H1 (cell line): ENCODE results near the gene PPAN. TPM values are rescaled to one million over a fixed set of nuclear protein-coding genes. Genes with fewer than 3 reads are reported as not detected.

Source experiments
- CTCF ChIA-PET: fragments of 300-600 bp; sonication (Branson Sonifier 250); formaldehyde crosslinking; loops from one replicate; lab custom pipeline; 2021; ENCODE audit not compliant: partially characterized antibody; lab: Charles Lee
- POLR2A ChIA-PET: fragments of 300-600 bp; sonication (Branson Sonifier 250); formaldehyde crosslinking; loops from one replicate; lab custom pipeline; 2021; ENCODE audit warnings: inconsistent platforms; ENCODE audit not compliant: partially characterized antibody; lab: Charles Lee
- DNase-seq, 2 experiments: peaks; one replicate each; pipeline versions ENCODE4 v3.0.0 to v3.0.0-alpha.2; 2010 to 2022; ENCODE audit warnings: low spot score in 2 of 2, low read depth in 1 of 2, mixed read lengths in 1 of 2
- FAIRE-seq: peaks from 2 replicates; lab custom pipeline; 2011; peaks lifted over from hg19 to GRCh38; lab: Jason Lieb, UNC
- H2AFZ ChIP-seq: 2 replicates; pipeline ENCODE4 v1.8.1; 2012; ENCODE audit warnings: low read length, inconsistent platforms
- H2AK5ac ChIP-seq: 2 replicates; pipeline ENCODE4 v1.6.1; 2013; ENCODE audit warnings: low read depth, low read length
- H2BK120ac ChIP-seq: replicated peaks from 2 replicates; pipeline ENCODE3; 2013; ENCODE audit warnings: low read depth, low read length, inconsistent platforms
- H2BK12ac ChIP-seq: 2 replicates; pipeline ENCODE4 v1.6.1; 2013; ENCODE audit warnings: low read depth, low read length
- H2BK15ac ChIP-seq: 2 replicates; pipeline ENCODE4 v1.6.1; 2013; ENCODE audit warnings: low read length
- H2BK20ac ChIP-seq: 2 replicates; pipeline ENCODE4 v1.6.1; 2013; ENCODE audit warnings: low read length
- H2BK5ac ChIP-seq: 2 replicates; pipeline ENCODE4 v1.6.1; 2013; ENCODE audit warnings: low read depth, low read length
- H3K14ac ChIP-seq: 2 replicates; pipeline ENCODE4 v1.6.1; 2013; ENCODE audit warnings: inconsistent platforms; ENCODE audit not compliant: insufficient read length
- H3K18ac ChIP-seq: 2 replicates; pipeline ENCODE4 v1.6.1; 2013; ENCODE audit warnings: low read length; ENCODE audit errors: extremely low read depth
- H3K23ac ChIP-seq: 2 replicates; pipeline ENCODE4 v1.6.1; 2013; ENCODE audit warnings: inconsistent platforms; ENCODE audit not compliant: insufficient read length
- H3K23me2 ChIP-seq: 2 replicates; pipeline ENCODE4 v1.6.1; 2013; ENCODE audit warnings: low read depth, low read length
- H3K27ac ChIP-seq: 2 replicates; pipeline ENCODE4 v1.6.1; 2011; ENCODE audit warnings: low read depth, low read length, inconsistent platforms
- H3K27me3 ChIP-seq, 4 experiments: replicated peaks in 1 of 4; 1 replicate in 1 of 4; 2 replicates in 3 of 4; pipeline versions ENCODE4 v1.6.1 to v1.8.1; 2011 to 2013; ENCODE audit warnings: low read length in 3 of 4, mild to moderate bottlenecking in 3 of 4, inconsistent platforms in 2 of 4, mixed read lengths in 2 of 4, moderate library complexity in 1 of 4; ENCODE audit not compliant: control insufficient read depth in 3 of 4, insufficient read depth in 3 of 4; ENCODE audit errors: extremely low read depth in 1 of 4
- H3K36me3 ChIP-seq, 4 experiments: 2 replicates each; pipeline versions ENCODE4 v1.6.1 to v1.8.1; 2011 to 2013; ENCODE audit warnings: mild to moderate bottlenecking in 4 of 4, low read length in 3 of 4, moderate library complexity in 2 of 4, control low read depth in 1 of 4, inconsistent platforms in 1 of 4; ENCODE audit not compliant: insufficient read depth in 4 of 4, control insufficient read depth in 2 of 4
- H3K4ac ChIP-seq: replicated peaks from 2 replicates; pipeline ENCODE3; 2013; ENCODE audit warnings: low read length, low read depth, mixed read lengths, inconsistent platforms; ENCODE audit not compliant: insufficient read length
- H3K4me1 ChIP-seq, 4 experiments: replicated peaks in 1 of 4; 1 replicate in 1 of 4; 2 replicates in 3 of 4; pipeline versions ENCODE4 v1.6.1 to v1.8.1; 2011 to 2013; ENCODE audit warnings: low read length in 3 of 4, inconsistent platforms in 2 of 4, mixed read lengths in 1 of 4; ENCODE audit not compliant: insufficient read depth in 4 of 4, control insufficient read depth in 3 of 4
- H3K4me2 ChIP-seq, 2 experiments: 2 replicates each; pipeline versions ENCODE4 v1.6.1 to v1.8.1; 2011 to 2013; ENCODE audit warnings: low read depth in 2 of 2, low read length in 2 of 2, control low read depth in 1 of 2, inconsistent platforms in 1 of 2, mild to moderate bottlenecking in 1 of 2; ENCODE audit not compliant: insufficient read depth in 1 of 2
- H3K4me3 ChIP-seq, 4 experiments: fragments of 200-600, 300-600 bp in 1 of 4; sonication (generic), shearing (Covaris generic), sonication (Bioruptor Twin) in 1 of 4; 2 replicates each; pipeline versions ENCODE4 v1.5.1 to v1.8.1; 2011 to 2016; ENCODE audit warnings: low read length in 4 of 4, low read depth in 3 of 4, control low read depth in 2 of 4, inconsistent platforms in 2 of 4, mild to moderate bottlenecking in 2 of 4, mixed read lengths in 1 of 4, moderate library complexity in 1 of 4; ENCODE audit not compliant: insufficient read depth in 2 of 4; ENCODE audit errors: extremely low read depth in 1 of 4
- H3K56ac ChIP-seq: replicated peaks from 2 replicates; pipeline ENCODE3; 2013; ENCODE audit warnings: low read depth, mild to moderate bottlenecking, mixed read lengths, low read length, inconsistent platforms; ENCODE audit not compliant: insufficient read length
- H3K79me1 ChIP-seq: 2 replicates; pipeline ENCODE4 v1.6.1; 2013; ENCODE audit warnings: low read depth, low read length, control low read depth
- H3K79me2 ChIP-seq, 2 experiments: 2 replicates each; pipeline versions ENCODE4 v1.6.1 to v1.8.1; 2012 to 2013; ENCODE audit warnings: low read length in 2 of 2, mild to moderate bottlenecking in 2 of 2, inconsistent platforms in 1 of 2; ENCODE audit not compliant: insufficient read depth in 2 of 2, control insufficient read depth in 1 of 2
- H3K9ac ChIP-seq, 4 experiments: replicated peaks in 1 of 4; 1 replicate in 1 of 4; 2 replicates in 3 of 4; pipeline versions ENCODE4 v1.6.1 to v1.8.1; 2011 to 2013; ENCODE audit warnings: low read depth in 3 of 4, low read length in 3 of 4, control low read depth in 2 of 4, mild to moderate bottlenecking in 2 of 4, moderate library complexity in 2 of 4, inconsistent platforms in 1 of 4; ENCODE audit errors: extremely low read depth in 1 of 4
- H3K9me3 ChIP-seq, 2 experiments: 2 replicates each; pipeline versions ENCODE4 v1.6.1 to v1.8.1; 2012 to 2013; ENCODE audit warnings: mild to moderate bottlenecking in 2 of 2, moderate library complexity in 2 of 2, control low read depth in 1 of 2, inconsistent platforms in 1 of 2, low read depth in 1 of 2, low read length in 1 of 2, mixed read lengths in 1 of 2; ENCODE audit not compliant: insufficient read depth in 2 of 2
- H4K20me1 ChIP-seq, 2 experiments: replicated peaks in 1 of 2; 2 replicates each; pipeline versions ENCODE3 to v1.8.1; 2011 to 2013; ENCODE audit warnings: inconsistent platforms in 2 of 2, low read length in 2 of 2, mild to moderate bottlenecking in 1 of 2; ENCODE audit not compliant: insufficient read depth in 2 of 2, control insufficient read depth in 1 of 2
- H4K5ac ChIP-seq: 2 replicates; pipeline ENCODE4 v1.6.1; 2013; ENCODE audit warnings: low read length, low read depth, mixed read lengths, inconsistent platforms; ENCODE audit not compliant: insufficient read length
- H4K8ac ChIP-seq: 2 replicates; pipeline ENCODE4 v1.8.0; 2013; ENCODE audit warnings: mild to moderate bottlenecking, moderate library complexity, low read length, inconsistent platforms; ENCODE audit not compliant: insufficient read depth; ENCODE audit errors: extremely low read depth
- H4K91ac ChIP-seq: replicated peaks from 2 replicates; pipeline ENCODE3; 2013; ENCODE audit warnings: low read length, mixed read lengths, inconsistent platforms; ENCODE audit not compliant: insufficient read length
- EP300 ChIP-seq, 2 experiments: IDR thresholded peaks; 1 replicate in 1 of 2; 2 replicates in 1 of 2; pipeline ENCODE4 v1.6.1; 2011 to 2012; ENCODE audit warnings: low read depth in 2 of 2, low read length in 2 of 2, mild to moderate bottlenecking in 2 of 2, borderline replicate concordance in 1 of 2, inconsistent platforms in 1 of 2, moderate library complexity in 1 of 2
- KDM4A ChIP-seq: IDR thresholded peaks from one replicate; pipeline ENCODE4 v1.7.1; 2012; ENCODE audit warnings: low read depth, mild to moderate bottlenecking, moderate library complexity, low read length, inconsistent platforms; ENCODE audit not compliant: severe bottlenecking
- NANOG ChIP-seq: IDR thresholded peaks from 2 replicates; pipeline ENCODE4 v1.6.1; 2011; ENCODE audit warnings: low read length, low read depth, mild to moderate bottlenecking, inconsistent platforms; ENCODE audit not compliant: insufficient read depth, poor library complexity, severe bottlenecking
- WGBS, 2 experiments: shearing (Covaris generic) in 1 of 2; methylation state at CpG; one replicate each; pipeline versions ENCODE4 v1.1.6 to v1.1.7; 2013 to 2015; ENCODE audit warnings: low lambda C conversion rate in 2 of 2, mixed read lengths in 2 of 2, inconsistent platforms in 1 of 2, low coverage in 1 of 2, missing lambda C conversion rate in 1 of 2; ENCODE audit not compliant: insufficient replicate concordance in 2 of 2, insufficient coverage in 1 of 2, insufficient read length in 1 of 2; ENCODE audit errors: extremely low coverage in 1 of 2, missing lambda C conversion rate in 1 of 2; 5-methylcytosine and 5-hydroxymethylcytosine counted together
- polyA plus RNA-seq, 7 experiments: library from polyadenylated mRNA; depleted of rRNA in 3 of 7; stranded (reverse) in 5 of 7; unstranded in 2 of 7; fragments of >200 nt in 5 of 7; fragments of 200-250 nt in 2 of 7; gene quantifications; 1 replicate in 5 of 7; 2 replicates in 1 of 7; 4 replicates in 1 of 7; pipeline versions ENCODE4 v1.2.1 to v1.2.3, GENCODE V29; 2011 to 2013; ENCODE audit warnings: missing spikeins in 2 of 7, mixed read lengths in 2 of 7
- total RNA-seq: library from RNA; stranded (reverse); fragmentation: NEBNext Ultra II Directional; extraction: Animal tissue kit (Norgen Biotek cat#: 25700); gene quantifications from 2 replicates; pipeline ENCODE4 v1.2.1, GENCODE V29; 2021

Gene PPAN
- total and polyA plus RNA-seq, 2 of the 8 experiments (the other 6 are each of a cell fraction or from before 2014, with no cell fraction given): 48.8 to 74.4 TPM

GRCh38 chr19:10068205-10068604 is 38.0 kb upstream of the PPAN start:
- CTCF ChIA-PET: interaction anchor here (1.4 kb wide), 1 partner anchor 10 kb away, joined by 3 read pairs; no protein-coding TSS in a partner anchor
- 89% methylated on average over 4 of the region's 4 CpGs; no CpG with 5 or more reads in 1 of the 2 experiments for WGBS, 2 experiments

More at GRCh38 chr19:10068205-10068604, 38.0 kb upstream of the PPAN start:
- POLR2A ChIA-PET: no interaction called here
- no peak overlapping the region for H2BK15ac ChIP-seq
- no peaks in the 10 kb centered on the region; the same call in 1 of the 2 replicates for H3K79me1 ChIP-seq
- no peak overlapping the region for H4K91ac ChIP-seq
- no peak overlapping the region for H3K4me3 ChIP-seq
- H3K36me3 ChIP-seq: no peaks in the 10 kb centered on the region
- H3K4me2 ChIP-seq: no peak overlapping the region
- no peak overlapping the region for H3K4ac ChIP-seq
- no peaks in the 10 kb centered on the region for H4K20me1 ChIP-seq
- H3K14ac ChIP-seq: no peak overlapping the region
- no peak overlapping the region for H2AK5ac ChIP-seq
- no peak overlapping the region for H4K8ac ChIP-seq
- DNase-seq (no peak), FAIRE-seq (no peak)
- peaks cover 0 to 10% (median 5%) of the 10 kb centered on the region in 4 experiments; a peak in 6 of 7 replicates for H3K4me1 ChIP-seq
- no peaks in the 10 kb centered on the region; a peak in 1 of 4 replicates for H3K9me3 ChIP-seq
- no peak overlapping the region for H2BK120ac ChIP-seq
- no peaks in the 10 kb centered on the region for H3K79me2 ChIP-seq
- no peak overlapping the region for H3K9ac ChIP-seq
- H3K56ac ChIP-seq: no peak overlapping the region
- H4K5ac ChIP-seq: no peak overlapping the region
- H3K23ac ChIP-seq: no peak overlapping the region
- H2BK20ac ChIP-seq: no peak overlapping the region
- no peak overlapping the region for H3K27ac ChIP-seq
- no peaks in the 10 kb centered on the region; the same call in 1 of the 2 replicates for H3K23me2 ChIP-seq
- no peak overlapping the region for H2AFZ ChIP-seq
- H3K27me3 ChIP-seq: no peaks in the 10 kb centered on the region
- H2BK12ac ChIP-seq: no peak overlapping the region
- TF ChIP-seq KDM4A (no peak), NANOG (no peak), EP300 (IDR thresholded peaks at IDR 0.05; ENCODE audit: borderline replicate concordance in 1 of 2, low read depth in 2 of 2, low read length in 2 of 2) (no peak)
- no peak overlapping the region for H3K18ac ChIP-seq
- no peak overlapping the region for H2BK5ac ChIP-seq
